HepG2 (cell line): ENCODE measurements around the gene RASA3. TPM values are rescaled to one million over a fixed set of nuclear protein-coding genes. Genes with fewer than 3 reads are reported as not detected.
A peak's percentile ranks its signal among the peaks of the same experiment; 100 is the strongest.
"Not testable (repeated sequence)": the region's sequence is repeated elsewhere in the genome, so short reads cannot be mapped to it uniquely, and the experiment has no call there.

Experiments used
- ATAC-seq: fragments of 200-7000 bp; cut with Tn5 transposase; 3 replicates; pipeline ENCODE4 v1.9.1; 2020; ENCODE audit warnings: mild to moderate bottlenecking, moderate library complexity
- BruUV-seq: library from RNA; stranded (reverse); fragments of 400-500 nt; replicated peaks from 2 replicates; lab custom pipeline; 2021; lab: Mats Ljungman, UMichigan
- CTCF ChIA-PET: fragments of 300-600 bp; formaldehyde crosslinking; extraction: SDS; loops from one replicate; lab custom pipeline; 2021; ENCODE audit warnings: low total read pairs, inconsistent platforms, low intra/inter-chr PET ratio; lab: Yijun Ruan, JAX
- POLR2A ChIA-PET: fragments of 350-600 bp; sonication (Branson Sonifier 250); formaldehyde crosslinking; loops from one replicate; lab custom pipeline; 2020; ENCODE audit warnings: antibody characterized with exemption, inconsistent platforms; lab: Yijun Ruan, JAX
- DNase-seq: peaks from one replicate; pipeline ENCODE4 v3.0.0-alpha.2; 2015; ENCODE audit warnings: low spot score
- FAIRE-seq: peaks from 3 replicates; lab custom pipeline; 2011; peaks lifted over from hg19 to GRCh38; lab: Jason Lieb, UNC
- H2AFZ ChIP-seq: one replicate; pipeline ENCODE4 v1.6.1; 2011; ENCODE audit warnings: low read length, inconsistent platforms
- H3K27ac ChIP-seq: fragments of 300-600 bp; 3 replicates; pipeline ENCODE4 v1.8.0; 2011; ENCODE audit warnings: mixed run types, mild to moderate bottlenecking, mixed read lengths, low read length, inconsistent platforms; ENCODE audit not compliant: insufficient read depth; ENCODE audit errors: extremely low read length
- H3K27me3 ChIP-seq, 2 experiments: fragments of 200-600 bp in 1 of 2; 2 replicates in 1 of 2; 3 replicates in 1 of 2; pipeline versions ENCODE4 v1.6.0 to v1.8.0; 2011; ENCODE audit warnings: low read length in 2 of 2, mild to moderate bottlenecking in 2 of 2, moderate library complexity in 2 of 2, inconsistent platforms in 1 of 2; ENCODE audit not compliant: insufficient read depth in 2 of 2, control insufficient read depth in 1 of 2
- H3K36me3 ChIP-seq, 2 experiments: fragments of 200-600 bp in 1 of 2; replicated peaks in 1 of 2; 2 replicates in 1 of 2; 3 replicates in 1 of 2; pipeline versions ENCODE4 v1.5.1 to v1.8.0; 2011; ENCODE audit warnings: low read length in 2 of 2, inconsistent platforms in 1 of 2; ENCODE audit not compliant: insufficient read depth in 2 of 2, control insufficient read depth in 1 of 2
- H3K4me1 ChIP-seq: 2 replicates; pipeline ENCODE4 v1.5.1; 2012; ENCODE audit warnings: low read length, inconsistent platforms; ENCODE audit not compliant: insufficient read depth
- H3K4me2 ChIP-seq: 2 replicates; pipeline ENCODE4 v1.6.0; 2011; ENCODE audit warnings: low read depth, low read length, inconsistent platforms
- H3K4me3 ChIP-seq, 3 experiments: fragments of 200-600 bp in 1 of 3; sonication (generic), shearing (Covaris generic) in 1 of 3; replicated peaks in 1 of 3; 2 replicates each; pipeline ENCODE4 v1.5.1; 2011 to 2016; ENCODE audit warnings: low read length in 3 of 3, inconsistent platforms in 2 of 3, low read depth in 2 of 3, mild to moderate bottlenecking in 2 of 3, control low read depth in 1 of 3, mixed read lengths in 1 of 3; ENCODE audit not compliant: insufficient read depth in 1 of 3
- H3K79me2 ChIP-seq: one replicate; pipeline ENCODE4 v1.6.1; 2011; ENCODE audit warnings: low read length, inconsistent platforms; ENCODE audit not compliant: insufficient read depth
- H3K9ac ChIP-seq: 2 replicates; pipeline ENCODE4 v1.6.0; 2011; ENCODE audit warnings: mild to moderate bottlenecking, low read depth, low read length, inconsistent platforms; ENCODE audit not compliant: insufficient read depth
- H3K9me3 ChIP-seq: 2 replicates; pipeline ENCODE4 v1.5.1; 2012; ENCODE audit warnings: mild to moderate bottlenecking, low read length
- H4K20me1 ChIP-seq: 2 replicates; pipeline ENCODE4 v1.6.0; 2011; ENCODE audit warnings: inconsistent platforms, mild to moderate bottlenecking, low read length, moderate library complexity; ENCODE audit not compliant: insufficient read depth
- ARID2 ChIP-seq: sonication (generic); formaldehyde crosslinking; IDR thresholded peaks from 2 replicates; pipeline ENCODE4 v1.8.1; 2022; ENCODE audit warnings: mild to moderate bottlenecking, missing genetic modification reagents, borderline replicate concordance
- BRCA1 ChIP-seq: sonication (generic); formaldehyde crosslinking; IDR thresholded peaks from 2 replicates; pipeline ENCODE4 v1.4.0; 2020; ENCODE audit warnings: missing genetic modification reagents
- REL ChIP-seq: sonication (generic); formaldehyde crosslinking; conservative IDR thresholded peaks from 2 replicates; pipeline ENCODE4 v1.8.0; 2022; ENCODE audit warnings: mild to moderate bottlenecking, missing genetic modification reagents, moderate library complexity
- ZBTB2 ChIP-seq: sonication (generic); formaldehyde crosslinking; IDR thresholded peaks from 2 replicates; pipeline ENCODE4 v1.8.0; 2022; ENCODE audit warnings: low read depth, missing genetic modification reagents
- ZBTB43 ChIP-seq: sonication (generic); formaldehyde crosslinking; conservative IDR thresholded peaks from 2 replicates; pipeline ENCODE4 v1.4.0; 2020; ENCODE audit warnings: missing genetic modification reagents
- ZNF136 ChIP-seq: sonication (generic); formaldehyde crosslinking; IDR thresholded peaks from 2 replicates; pipeline ENCODE4 v1.8.1; 2022; ENCODE audit warnings: low read depth, mild to moderate bottlenecking, moderate library complexity, missing genetic modification reagents
- ZNF224 ChIP-seq: sonication (generic); formaldehyde crosslinking; IDR thresholded peaks from 2 replicates; pipeline ENCODE4 v1.5.0; 2020; ENCODE audit warnings: mild to moderate bottlenecking, missing genetic modification reagents
- ZNF737 ChIP-seq: sonication (generic); formaldehyde crosslinking; IDR thresholded peaks from 2 replicates; pipeline ENCODE4 v1.5.0; 2020; ENCODE audit warnings: missing genetic modification reagents, mild to moderate bottlenecking, borderline replicate concordance
- ZNF768 ChIP-seq: sonication (generic); formaldehyde crosslinking; IDR thresholded peaks from 2 replicates; pipeline ENCODE4 v1.4.0; 2020; ENCODE audit warnings: missing genetic modification reagents
- ZNF891 ChIP-seq: sonication (generic); formaldehyde crosslinking; IDR thresholded peaks from 2 replicates; pipeline ENCODE4 v1.5.0; 2020; ENCODE audit warnings: mild to moderate bottlenecking, missing genetic modification reagents
- ZSCAN12 ChIP-seq: sonication (generic); formaldehyde crosslinking; IDR thresholded peaks from 2 replicates; pipeline ENCODE4 v1.9.0; 2021; ENCODE audit warnings: mild to moderate bottlenecking, missing genetic modification reagents
- WGBS: methylation state at CpG from one replicate; pipeline ENCODE4 v1.1.6; 2017; ENCODE audit warnings: low lambda C conversion rate; 5-methylcytosine and 5-hydroxymethylcytosine counted together
- in situ Hi-C: cut with HindIII; loops from 2 replicates; pipeline ENCODE4 v1.10.0; 2017; ENCODE audit warnings: low pct_unique_long_range_greater_than_20kb; ENCODE audit not compliant: extremely low pct_ligation_motif_present
- intact Hi-C: fragments of 100-400 bp; cut with micrococcal nuclease; formaldehyde crosslinking; loops from one replicate; pipeline ENCODE4 v1.10.0; 2022; ENCODE audit not compliant: unreplicated experiment
- polyA plus RNA-seq, 8 experiments: library from polyadenylated mRNA; depleted of rRNA in 3 of 8; stranded (reverse) in 7 of 8; unstranded in 1 of 8; fragments of >200 nt; fragmentation: Illumina TruSeq in 4 of 8; extraction: Trizol in 4 of 8; gene quantifications; 2 replicates each; pipeline versions ENCODE4 v1.2.1 to v1.2.3, GENCODE V29; 2011 to 2016; ENCODE audit warnings: low read depth in 4 of 8, missing spikeins in 1 of 8, mixed read lengths in 1 of 8; ENCODE audit not compliant: insufficient read depth in 1 of 8
- total RNA-seq, 5 experiments: library from RNA; depleted of rRNA; stranded (reverse); fragments of >200 nt; fragmentation: Illumina TruSeq; extraction: Trizol; gene quantifications; 2 replicates each; pipeline ENCODE4 v1.2.3, GENCODE V29; 2016; ENCODE audit warnings: low read depth in 1 of 5

The RASA3 gene
- total and polyA plus RNA-seq, 2 of the 13 experiments (the other 11 are each of a cell fraction or from before 2014, with no cell fraction given): 0.05 TPM; not detected in 1

GRCh38 chr13:114098689-114099056, 33.8 kb downstream of the RASA3 start:
- H3K9ac ChIP-seq, H3K9me3 ChIP-seq, CTCF ChIA-PET, BruUV-seq, H3K79me2 ChIP-seq, intact Hi-C loops, H3K36me3 ChIP-seq, FAIRE-seq, H3K4me1 ChIP-seq, H2AFZ ChIP-seq, H3K27ac ChIP-seq, H3K4me2 ChIP-seq, in situ Hi-C loops, DNase-seq, H4K20me1 ChIP-seq, H3K4me3 ChIP-seq, POLR2A ChIA-PET: not testable (repeated sequence)
- TF ChIP-seq ZNF768 (CRISPR knock-in tag): peak; percentile 19; the same call in 1 of the 2 replicates
- peak; percentile 13 for ATAC-seq
- H3K27me3 ChIP-seq: peaks cover 4 to 36% of the 10 kb centered on the region in 2 experiments; a peak in 4 of 5 replicates
- 10% methylated on average over 3 of the region's 14 CpGs for WGBS

- 28% methylated on average over 12 of the region's 27 CpGs for WGBS
- CTCF ChIA-PET: no interaction called here
- in situ Hi-C loops: no loop called here
- DNase-seq (no peak), FAIRE-seq (no peak), ATAC-seq (peak; percentile 15)
- POLR2A ChIA-PET: no interaction called here
- no peak overlapping the region for H3K4me2 ChIP-seq
- H3K4me1 ChIP-seq: no peaks in the 10 kb centered on the region
- H3K79me2 ChIP-seq: no peaks in the 10 kb centered on the region
- H3K9ac ChIP-seq: no peak overlapping the region
- no peaks in the 10 kb centered on the region for H4K20me1 ChIP-seq
- H3K27me3 ChIP-seq: peaks cover 4 to 36% of the 10 kb centered on the region in 2 experiments; a peak in 4 of 5 replicates
- TF ChIP-seq ZNF737: no peak
- no peak for TF ChIP-seq ZBTB2 (CRISPR knock-in tag)
- no peak for TF ChIP-seq REL (CRISPR knock-in tag)
- no peak for TF ChIP-seq ZNF891
- no peak for TF ChIP-seq ZNF136 (CRISPR knock-in tag)
- no peak for TF ChIP-seq ARID2 (CRISPR knock-in tag)
- no peak for TF ChIP-seq BRCA1 (CRISPR knock-in tag)
- TF ChIP-seq ZBTB43 (CRISPR knock-in tag): no peak
- no peak for TF ChIP-seq ZNF224 (CRISPR knock-in tag)
- TF ChIP-seq ZSCAN12 (CRISPR knock-in tag): no peak
- no peaks in the 10 kb centered on the region for H3K36me3 ChIP-seq
- H3K27ac ChIP-seq: no peak overlapping the region
- no peak overlapping the region for H3K4me3 ChIP-seq
- no TSS peak for BruUV-seq
- H2AFZ ChIP-seq: no peak overlapping the region
- no peaks in the 10 kb centered on the region for H3K9me3 ChIP-seq
- intact Hi-C loops: loop anchor here (2.0 kb wide), 1 partner anchor 13 kb away; no protein-coding TSS in a partner anchor
Measured at GRCh38 chr13:114097893-114098688, 34.3 kb downstream of the RASA3 start.
